Fibroblast of skin of scalp (primary cell): ENCODE data around the gene JAKMIP1.

Experiments used
- DNase-seq: peaks from one replicate; pipeline ENCODE4 v3.0.0-alpha.2; 2013

Gene JAKMIP1

DNA sequence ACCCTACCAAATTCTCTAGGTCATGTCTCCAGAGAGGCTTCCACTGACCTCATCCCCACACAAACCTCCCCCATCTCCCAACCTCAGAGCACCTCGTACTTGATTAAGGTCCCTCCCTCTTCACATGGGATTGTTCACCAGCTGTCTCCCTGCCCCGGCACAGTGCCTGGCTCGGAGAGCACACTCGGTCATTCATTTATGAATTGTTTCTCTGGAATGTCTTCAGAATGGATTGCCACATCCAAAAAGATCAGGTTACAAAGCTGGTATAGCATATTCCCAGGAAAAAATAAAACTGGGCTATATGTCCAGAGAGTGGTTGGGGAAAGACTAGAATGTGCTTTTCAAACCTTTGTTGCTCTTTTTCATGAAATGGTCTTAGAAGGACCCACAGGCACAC, 21.6 kb downstream of the JAKMIP1 start:
- DNase-seq: no peak

DNA sequence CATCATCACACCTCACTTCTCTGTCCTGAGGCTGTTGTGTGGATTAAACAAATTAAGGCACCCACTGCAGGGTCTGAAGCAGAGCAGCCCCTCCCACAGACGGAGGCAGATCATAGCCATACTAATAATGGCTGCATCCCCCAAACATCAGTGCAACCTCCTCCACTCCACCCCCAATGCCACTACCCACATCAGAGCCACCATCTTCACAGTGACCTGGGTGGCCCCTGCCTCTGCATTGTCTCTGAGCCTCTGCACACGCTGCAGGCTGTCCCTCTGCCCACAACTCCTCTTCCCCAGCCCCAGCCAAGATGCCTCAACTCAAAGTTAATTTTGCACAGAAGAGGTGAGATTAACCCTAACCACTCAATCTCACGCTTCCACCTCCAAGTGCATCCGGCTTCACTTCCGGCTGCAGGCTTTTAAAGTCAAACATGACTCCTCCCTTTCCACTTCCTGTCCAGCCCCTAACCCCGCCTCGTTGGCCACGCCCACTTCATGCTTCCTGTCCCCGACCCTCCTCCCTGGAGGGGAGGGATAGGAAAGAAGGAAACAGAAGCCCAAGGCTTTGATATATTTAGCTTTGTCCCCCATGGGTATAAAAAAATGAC, 22.7 kb downstream of the JAKMIP1 start:
- DNase-seq: no peak

DNA sequence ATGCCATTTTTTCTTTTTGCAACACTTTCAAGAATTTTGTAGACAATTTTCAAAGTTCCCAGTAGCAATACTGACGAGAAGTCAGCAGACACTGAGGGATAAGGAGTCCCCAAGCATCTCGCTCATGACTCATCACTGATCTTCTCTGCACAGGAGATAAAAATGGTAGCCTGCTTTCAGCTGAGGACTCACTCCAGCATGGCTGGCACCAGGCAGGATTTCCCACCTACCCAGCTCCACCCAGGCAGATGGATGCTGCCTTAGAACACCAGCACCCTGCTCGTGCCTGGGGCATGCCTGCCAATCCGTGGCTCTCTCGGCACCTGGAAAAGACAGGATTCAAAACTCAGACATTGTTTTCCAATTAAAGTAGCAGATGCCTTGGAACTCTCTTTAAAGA, 24.9 kb downstream of the JAKMIP1 start:
- DNase-seq: no peak

DNA sequence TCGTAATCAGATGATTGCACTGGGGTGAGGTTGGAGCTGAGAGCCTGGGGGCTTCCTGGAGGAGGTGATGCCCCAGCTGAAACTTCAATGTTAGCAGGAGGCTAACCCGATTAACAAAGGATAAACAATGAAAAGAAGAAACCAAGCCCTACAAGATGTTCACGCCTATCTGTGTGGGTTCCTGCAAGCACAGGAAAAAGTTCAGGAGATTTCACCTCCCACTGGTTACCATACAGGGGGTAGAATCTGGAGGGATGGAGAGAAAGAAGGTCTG, 27.5 kb downstream of the JAKMIP1 start:
- DNase-seq: no peak

DNA sequence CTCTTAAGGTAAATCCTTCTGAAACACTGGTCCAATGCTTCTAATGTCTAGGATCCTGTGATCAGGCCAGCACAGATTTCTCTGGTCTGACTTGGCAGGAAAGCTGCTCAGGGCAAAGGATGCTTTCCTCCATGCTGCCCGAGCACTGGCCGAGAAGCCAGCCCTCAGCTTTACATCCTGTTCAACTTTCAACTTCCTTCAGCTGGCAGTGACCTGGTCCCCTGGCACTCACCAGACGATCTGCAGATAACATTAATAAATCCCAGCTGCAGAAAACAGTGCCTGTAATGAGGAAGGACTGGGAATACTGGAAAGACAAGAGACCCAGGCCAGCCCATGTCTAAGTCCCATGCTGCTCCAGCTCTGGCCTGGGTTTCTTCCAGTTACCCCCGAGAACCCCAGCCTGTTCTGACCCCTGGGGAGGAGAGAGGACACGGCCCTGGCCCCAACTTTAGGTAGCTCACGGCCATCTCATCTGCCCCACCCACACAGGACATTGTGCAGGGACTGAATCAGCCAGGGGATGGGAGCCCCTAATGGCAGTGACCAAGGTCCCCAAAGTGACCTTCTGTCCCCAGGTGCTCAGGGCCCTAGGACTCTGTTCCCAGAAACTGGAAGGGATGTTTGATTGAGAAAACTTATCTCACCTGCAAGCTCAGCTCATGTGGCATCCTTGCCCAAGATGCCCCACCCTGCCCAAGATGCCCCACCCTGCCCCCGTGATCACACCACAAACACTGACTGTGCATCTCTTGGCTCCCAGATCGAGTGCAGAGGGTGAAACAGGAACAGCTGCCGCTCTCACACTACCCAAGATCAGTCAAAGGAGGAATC, 28.0 kb downstream of the JAKMIP1 start:
- DNase-seq: no peak

DNA sequence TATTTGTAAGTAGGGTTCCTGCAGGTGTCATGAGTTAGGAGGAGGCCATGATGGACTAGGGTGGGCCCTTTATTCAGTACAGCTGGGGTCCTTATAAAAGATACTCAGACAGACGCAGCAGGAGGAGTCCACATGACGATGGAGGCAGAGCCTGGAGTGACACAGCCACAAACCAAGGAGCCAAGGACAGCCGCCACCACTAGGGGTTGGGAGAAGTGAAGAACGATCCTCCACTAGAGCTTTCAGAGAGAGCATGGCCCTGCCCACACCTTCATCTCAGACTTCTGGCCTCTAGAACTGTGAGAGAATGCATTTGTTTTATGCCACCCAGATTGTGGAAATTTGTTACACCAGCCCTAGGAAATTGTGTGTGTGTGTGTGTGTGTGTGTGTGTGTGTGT, 31.1 kb downstream of the JAKMIP1 start:
- DNase-seq: no peak

DNA sequence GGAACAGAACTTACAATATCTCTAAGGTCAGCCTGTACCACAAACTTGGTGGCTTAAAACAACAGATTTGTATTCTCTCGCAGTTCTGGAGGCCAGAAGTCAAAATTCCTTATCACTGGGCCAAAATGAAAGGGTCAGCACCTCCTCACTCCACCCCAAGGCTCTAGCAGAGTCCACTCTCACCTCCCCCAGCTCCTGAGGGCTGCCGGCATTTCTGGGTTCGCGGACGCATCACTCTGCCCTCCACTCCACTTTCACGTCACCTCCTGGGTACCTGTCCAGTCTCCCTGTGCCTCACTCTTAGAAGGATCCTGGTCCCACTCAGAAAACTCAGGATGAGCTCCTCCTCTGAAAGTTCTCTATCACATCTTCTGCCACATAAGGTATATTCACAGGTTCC, 34.6 kb downstream of the JAKMIP1 start:
- no peak for DNase-seq

DNA sequence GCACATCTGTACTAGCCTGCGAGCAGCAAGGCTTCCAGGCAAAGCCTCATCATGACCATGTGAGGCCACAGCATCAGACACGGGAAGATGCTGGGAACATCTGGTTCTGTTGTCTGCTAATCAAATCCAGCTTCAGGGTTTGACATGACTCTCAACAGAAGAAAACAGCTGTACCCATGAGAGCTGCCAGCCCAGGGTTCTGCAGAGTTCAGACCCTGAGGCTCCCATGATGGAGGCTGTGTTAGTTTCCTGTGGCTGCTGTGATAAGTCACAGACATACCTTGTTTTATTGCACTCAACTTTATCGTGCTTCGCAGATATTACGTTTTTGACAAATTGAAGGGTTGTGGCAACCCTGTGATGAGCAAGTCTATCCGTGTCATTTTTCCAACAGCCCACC, 37.5 kb downstream of the JAKMIP1 start:
- DNase-seq: no peak

DNA sequence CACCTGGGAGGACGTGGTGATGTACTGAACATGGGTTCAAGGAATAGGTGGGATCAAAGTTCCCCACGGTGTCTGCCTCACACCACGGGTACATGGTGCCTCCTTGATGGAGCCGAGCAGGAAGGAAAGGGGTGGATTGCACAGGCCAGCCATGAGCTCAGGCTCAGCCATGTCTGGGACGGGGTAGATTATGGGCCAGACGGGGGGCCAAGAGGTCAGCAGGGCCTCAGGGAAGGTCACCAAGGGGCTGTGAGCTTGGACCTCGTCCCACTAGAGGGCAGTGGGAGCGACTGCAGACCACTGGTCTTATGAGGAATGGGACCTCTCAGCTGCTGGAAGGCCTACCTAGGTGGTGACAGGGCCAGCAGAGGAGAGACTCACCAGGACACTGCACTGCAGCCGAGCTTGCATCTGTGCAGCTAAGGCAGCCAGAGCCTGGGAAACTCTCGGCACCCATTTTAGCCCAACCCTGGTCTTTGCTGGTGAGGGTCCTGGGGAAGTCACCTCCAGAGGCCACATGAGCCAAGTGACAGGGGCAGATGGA, 38.4 kb downstream of the JAKMIP1 start:
- DNase-seq: no peak

DNA sequence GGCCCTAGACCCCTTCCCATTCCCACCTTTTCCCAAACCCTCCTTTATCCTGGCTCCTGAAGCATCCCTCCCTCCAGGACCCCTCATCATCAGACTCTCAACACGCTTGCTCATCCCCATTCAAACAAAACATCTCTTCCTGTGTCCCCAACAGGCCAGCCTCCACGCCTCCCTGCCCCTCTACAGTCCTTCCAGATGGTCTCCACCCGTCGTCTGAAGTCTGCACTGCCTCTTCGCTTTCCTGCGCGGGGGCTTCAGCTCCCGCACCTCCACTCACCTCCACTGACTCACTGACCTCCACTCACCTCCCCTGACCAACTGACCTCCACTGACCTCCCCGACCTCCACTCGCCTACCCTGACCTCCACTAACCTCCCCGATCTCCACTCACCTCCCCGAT, 39.8 kb downstream of the JAKMIP1 start:
- DNase-seq: no peak

DNA sequence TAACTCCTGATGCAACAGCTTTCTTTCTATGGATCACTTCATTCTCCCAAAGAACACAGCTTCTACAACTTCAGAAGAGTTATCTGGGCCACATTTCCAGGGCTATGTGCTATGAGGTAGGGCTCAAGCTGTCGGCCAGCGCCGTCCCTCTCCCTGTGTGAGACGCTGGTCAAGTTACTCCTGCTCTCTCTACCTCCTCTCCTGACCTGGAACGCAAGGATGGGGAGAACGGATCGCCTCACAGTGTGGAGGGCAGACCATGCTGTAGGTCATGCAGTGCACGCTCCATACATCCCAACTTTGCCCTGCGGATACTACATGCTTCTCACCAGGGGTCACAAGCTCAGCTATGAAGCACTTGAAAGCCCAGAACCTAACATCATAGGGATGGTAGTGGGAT, 42.4 kb downstream of the JAKMIP1 start:
- DNase-seq: no peak

DNA sequence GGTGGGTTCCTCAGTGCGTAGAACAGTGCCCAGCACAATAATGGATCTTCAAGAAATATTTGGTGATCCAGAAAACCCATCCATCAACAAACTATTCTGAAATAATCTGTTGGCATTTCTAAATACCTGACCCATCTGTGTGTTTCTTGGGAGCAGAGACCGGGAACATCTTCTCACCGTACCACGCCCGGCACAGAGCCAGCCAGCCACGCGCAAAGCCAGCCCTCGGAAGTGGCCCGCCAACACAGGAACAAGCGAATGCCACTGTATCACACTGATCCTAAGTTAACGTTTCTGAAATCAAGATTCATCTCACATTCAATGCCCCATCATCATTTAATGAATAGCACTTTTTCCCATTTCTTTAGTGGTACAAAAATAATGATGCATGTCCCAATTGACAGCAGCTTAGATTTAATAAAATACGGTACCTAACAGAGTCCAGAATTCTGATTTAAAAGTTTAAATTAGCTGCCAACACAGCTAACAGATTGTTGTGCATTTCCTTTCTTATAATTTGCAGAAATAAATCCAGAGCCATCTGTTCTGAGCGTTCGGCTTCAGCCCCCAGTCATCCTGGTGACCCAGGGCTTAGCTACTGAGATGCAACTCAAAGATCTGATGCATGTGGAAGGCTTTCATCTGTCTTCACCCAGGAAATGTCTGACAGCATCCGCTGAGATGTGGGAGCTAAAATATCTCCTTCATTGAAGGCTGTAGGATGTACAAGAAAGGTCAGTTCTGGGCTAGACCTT, 44.2 kb downstream of the JAKMIP1 start:
- no peak for DNase-seq

DNA sequence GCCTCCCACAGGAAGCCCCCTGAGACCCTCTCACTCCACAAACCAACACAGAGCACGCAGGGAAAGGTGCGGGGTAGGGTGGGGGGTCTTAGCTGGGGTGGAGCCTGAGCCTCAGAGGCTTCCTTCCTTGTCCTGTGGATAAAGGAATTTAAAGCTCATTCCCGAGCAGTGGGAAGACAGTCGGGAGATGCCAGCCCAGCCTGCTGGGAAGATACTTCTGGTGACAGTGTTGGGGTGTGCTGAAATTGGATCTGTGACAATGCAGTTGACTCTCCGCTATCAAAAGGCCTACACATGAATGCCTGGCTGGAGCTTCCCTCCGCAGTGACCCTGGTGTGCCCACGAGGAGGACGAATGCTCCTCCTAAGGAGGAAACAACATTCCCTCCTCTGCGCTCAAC, 45.5 kb downstream of the JAKMIP1 start:
- DNase-seq: no peak

DNA sequence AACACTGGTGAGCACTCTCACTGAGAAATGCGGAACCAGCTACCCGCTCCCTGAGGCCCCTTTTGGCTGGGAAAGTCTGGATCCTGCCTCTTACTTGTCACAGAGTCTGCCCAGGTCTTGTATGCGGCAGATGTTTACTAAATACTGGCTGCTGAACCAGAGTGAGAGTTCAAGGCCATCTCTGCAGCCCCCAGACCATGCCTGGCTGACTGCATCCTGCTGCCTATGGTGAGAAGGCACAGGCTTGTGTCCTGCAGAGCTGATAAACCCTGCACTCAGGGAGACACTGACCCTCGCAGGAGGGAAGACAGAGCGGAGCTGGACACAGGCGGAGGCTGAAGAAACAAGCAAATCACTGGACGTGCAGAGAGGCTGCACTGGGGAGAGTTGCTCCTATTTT, 46.5 kb downstream of the JAKMIP1 start:
- DNase-seq: no peak

DNA sequence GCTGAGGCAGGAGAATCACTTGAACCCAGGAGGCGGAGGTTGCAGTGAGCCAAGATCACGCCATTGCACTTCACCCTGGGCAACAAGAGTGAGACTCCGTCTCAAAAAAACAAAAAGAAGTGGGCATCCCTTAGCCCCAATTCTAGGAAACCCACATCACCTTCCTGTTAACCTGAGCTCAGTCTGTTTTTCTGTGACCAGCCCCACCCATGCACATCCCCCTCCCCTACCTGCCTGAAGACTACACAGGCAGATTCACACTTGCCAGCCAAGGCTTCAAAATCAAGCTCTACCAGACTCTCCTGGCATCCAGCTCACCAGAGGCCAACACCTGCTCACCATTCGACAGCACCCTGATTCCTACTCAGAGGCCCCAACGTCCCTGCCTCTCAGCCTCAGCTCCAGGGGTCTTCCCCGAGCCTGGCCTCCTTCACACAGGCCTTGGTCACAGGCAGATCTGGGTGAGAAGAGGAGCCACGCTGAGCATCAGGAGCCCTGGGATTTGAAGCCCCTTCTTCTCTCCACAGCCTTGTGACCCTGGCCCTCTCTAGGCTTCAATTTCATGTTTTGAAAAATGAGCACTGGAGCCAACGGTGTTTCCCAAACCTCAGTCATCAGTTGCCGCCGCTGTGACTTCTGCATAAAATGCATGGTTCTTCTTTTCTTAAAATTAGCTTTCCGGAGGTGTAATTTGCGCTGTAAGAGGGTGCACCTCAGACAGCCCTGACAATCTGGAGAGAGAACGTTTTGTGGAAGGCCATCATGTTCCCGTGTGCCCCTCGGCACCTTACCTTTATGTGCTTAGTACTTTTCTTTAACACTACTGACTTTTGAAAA, 47.3 kb downstream of the JAKMIP1 start:
- no peak for DNase-seq

DNA sequence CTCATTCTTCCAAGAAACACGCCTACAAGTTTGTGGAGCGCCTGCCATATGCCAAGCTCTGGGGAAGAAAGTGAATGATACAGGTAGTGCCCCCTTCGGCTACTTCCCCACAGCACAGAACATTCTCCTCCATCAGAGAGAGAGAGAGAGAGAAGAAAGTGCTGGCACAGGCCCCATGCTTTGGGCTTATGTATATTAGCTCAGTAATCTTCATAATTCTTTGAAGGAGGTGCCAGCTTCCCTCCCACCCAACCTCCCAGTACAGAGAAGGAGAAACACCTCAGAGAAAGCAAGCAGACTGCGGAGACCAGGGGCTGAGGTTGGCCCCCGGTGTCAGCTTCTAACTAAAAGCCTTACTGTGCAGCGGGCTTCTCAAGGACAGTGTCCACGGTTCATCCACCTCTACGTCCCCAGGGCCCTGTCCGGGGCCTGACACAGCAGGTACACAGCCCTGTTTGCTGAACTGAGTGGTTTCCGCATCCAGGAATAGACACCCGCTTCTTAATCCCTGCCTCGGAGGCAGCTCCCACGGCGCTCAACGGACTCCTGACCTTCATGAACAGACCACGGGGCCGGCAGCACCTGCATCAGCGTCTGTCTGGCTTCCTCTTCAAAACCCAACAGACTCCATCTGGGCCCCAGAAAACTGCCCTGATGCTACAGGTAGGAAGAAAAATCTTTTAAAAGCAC, 50.2 kb downstream of the JAKMIP1 start:
- DNase-seq: no peak

DNA sequence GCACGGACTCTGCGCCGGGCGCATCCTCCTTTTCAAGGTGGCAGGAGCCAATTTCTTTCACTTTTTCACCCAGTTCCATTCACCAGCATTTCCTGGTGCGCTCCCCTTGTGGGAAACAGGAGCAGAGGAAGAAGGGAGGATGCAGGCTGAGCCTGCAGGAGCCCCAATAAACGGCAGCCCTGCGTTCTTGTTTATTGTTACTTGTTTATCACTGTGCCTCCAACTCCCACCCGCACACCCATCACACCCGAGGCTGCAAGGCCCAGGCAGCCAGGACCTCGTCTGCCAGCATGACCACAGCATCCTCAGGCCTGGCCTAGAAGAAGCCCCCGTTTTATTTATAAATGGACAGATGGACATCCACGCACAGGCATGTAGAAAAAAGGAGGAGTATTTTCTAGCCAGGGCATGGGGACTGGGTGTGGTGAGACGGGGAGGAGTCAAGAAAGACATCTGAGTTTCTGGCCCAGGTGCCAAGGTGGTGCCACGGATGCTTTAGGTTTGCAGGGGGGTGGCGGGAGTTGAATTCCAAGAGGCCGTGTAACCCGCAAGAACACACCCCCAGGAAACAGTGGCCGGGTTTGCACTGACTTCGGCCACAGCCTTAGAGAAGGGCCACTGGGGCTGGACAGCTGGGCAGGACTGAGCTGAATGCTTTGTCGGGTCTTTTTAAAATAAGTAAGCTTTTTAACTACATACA, 51.7 kb downstream of the JAKMIP1 start:
- no peak for DNase-seq

DNA sequence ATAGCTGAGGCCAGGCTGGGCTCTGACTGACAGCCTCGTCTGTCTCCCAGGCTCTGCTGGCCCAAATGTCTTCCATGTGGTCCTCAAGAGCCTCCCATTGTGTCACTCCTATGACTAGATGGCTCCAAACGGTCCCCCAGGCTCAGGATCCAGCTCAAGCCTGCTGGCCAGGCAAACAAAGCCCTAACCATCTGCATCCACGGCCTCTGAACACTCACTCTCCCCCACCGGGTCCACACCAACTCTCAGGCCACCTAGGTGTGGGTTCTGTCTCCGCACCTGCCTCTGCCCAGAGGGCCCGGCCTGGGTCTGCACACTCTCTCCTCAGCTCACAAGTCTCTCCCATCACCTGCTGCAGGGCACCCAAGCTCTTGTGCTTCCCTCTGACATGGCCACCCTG, 52.9 kb downstream of the JAKMIP1 start:
- no peak for DNase-seq

DNA sequence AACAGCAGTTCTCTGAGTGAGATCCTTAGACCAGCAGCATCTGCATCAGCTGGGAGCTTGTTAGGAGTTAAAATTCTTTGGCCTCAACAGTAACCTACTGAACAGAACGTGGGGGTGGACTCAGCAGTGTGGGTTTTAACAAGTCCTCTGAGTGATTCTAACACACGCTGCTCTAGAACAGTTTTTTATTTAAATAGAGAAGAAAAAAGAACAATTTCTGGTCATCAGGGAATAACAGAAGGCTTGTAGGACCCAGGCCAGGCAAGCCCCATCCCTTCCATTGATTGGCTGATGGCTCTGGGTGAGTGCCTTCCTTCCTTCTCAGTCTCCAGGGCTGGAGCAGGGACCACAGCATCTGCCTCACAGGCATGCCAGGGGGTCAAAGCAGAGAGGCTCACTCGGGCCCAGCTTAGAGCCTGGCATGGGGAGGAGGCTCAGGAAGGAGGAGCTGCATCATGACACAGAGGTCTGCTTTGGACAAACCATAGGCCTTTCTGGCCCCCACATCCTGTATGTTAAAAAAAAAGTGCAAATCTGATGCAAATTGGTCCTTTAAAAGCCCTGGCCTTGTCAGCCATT, 56.7 kb downstream of the JAKMIP1 start:
- no peak for DNase-seq

DNA sequence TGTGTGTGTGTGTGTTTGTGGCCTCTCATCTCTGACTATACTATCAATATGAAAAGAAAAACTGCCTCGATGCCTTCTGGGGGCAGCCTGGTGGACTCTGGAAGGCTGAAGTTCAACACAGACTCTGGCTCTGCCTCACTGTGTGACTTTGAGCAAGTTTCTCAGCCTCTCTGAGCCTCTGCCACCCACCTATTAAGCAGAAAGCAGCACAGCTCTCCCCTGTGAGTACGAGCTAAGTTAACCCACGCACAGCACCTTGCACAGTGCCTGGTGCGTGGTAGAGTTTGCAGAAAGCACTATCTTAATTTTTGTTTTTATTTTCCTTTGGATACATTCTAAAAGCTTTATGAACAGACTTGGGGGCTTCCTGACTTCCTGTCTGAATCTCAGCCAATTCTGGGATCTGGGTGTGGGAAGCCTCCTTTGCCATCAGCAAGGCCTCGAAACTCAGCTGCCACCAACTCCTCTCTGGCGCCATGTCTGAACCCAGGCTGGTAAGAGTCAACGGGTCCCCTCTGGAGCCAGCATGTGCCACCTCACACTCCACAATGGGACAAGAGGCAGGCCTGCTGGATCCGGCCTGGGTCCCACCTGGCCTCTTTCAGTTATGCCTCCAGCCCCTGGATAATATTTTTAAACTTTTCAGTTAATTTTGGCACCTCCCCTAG, 57.3 kb downstream of the JAKMIP1 start:
- DNase-seq: no peak

DNA sequence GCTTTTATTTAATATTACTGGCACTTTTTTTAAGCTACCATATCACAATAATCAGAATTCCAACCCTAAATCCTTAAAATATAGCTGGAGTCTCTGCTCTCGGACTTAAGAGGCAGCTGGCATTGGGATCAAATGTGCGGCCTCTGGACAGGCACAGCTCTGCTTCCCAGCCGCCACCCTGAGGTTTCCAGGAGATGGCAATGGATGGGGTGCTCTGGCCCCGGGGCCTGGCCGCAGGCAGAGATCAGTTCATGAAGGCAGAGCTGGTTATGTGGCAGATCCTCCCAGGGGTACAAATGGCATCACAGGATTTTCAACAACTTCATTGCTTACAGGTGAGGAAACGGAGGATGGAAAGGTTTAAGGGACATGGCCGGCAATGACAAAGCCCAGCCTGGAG, 57.8 kb downstream of the JAKMIP1 start:
- no peak for DNase-seq
